Upper lobe of left lung (tissue), 6 donors: ENCODE measurements around the gene GABBR2. TPM values are rescaled to one million over a fixed set of nuclear protein-coding genes. Genes with fewer than 3 reads are reported as not detected.

Source experiments
- ATAC-seq, 2 donors: fragments of 200-7000 bp; cut with Tn5 transposase; one replicate each; pipeline ENCODE4 v1.9.1; 2022; ENCODE audit warnings: mild to moderate bottlenecking in 2 of 2, moderate library complexity in 2 of 2; ENCODE audit not compliant: low FRiP score in 2 of 2
- DNase-seq, 2 donors: peaks; one replicate each; pipeline ENCODE4 v3.0.0-alpha.2; 2019 to 2020
- H3K27ac ChIP-seq, 4 donors: fragments of 200-600 bp; sonication (generic); one replicate each; pipeline ENCODE4 v1.5.1; 2016 to 2019
- H3K27me3 ChIP-seq, 4 donors: fragments of 200-600 bp; sonication (generic); one replicate each; pipeline ENCODE4 v1.5.1; 2017 to 2019
- H3K36me3 ChIP-seq, 4 donors: fragments of 200-600 bp; sonication (generic); one replicate each; pipeline ENCODE4 v1.5.1; 2016 to 2019
- H3K4me1 ChIP-seq, 4 donors: fragments of 200-600 bp; sonication (generic); one replicate each; pipeline ENCODE4 v1.5.1; 2018 to 2019
- H3K4me3 ChIP-seq, 4 donors: fragments of 200-600 bp; sonication (generic); one replicate each; pipeline ENCODE4 v1.5.1; 2017 to 2019; ENCODE audit warnings: mild to moderate bottlenecking in 2 of 4, moderate library complexity in 1 of 4
- H3K9me3 ChIP-seq, 4 donors: fragments of 200-600 bp; sonication (generic); one replicate each; pipeline ENCODE4 v1.5.1; 2018 to 2019
- EP300 ChIP-seq, 4 donors: sonication (generic); formaldehyde crosslinking; IDR thresholded peaks; one replicate each; pipeline ENCODE4 v1.5.1; 2017; ENCODE audit warnings: antibody characterized with exemption in 4 of 4, control low read depth in 2 of 4
- POLR2A ChIP-seq, 4 donors: fragments of 450-650 bp; IDR thresholded peaks; one replicate each; pipeline ENCODE4 v1.5.1; 2016 to 2017; ENCODE audit warnings: antibody characterized with exemption in 4 of 4, mild to moderate bottlenecking in 2 of 4
- POLR2AphosphoS5 ChIP-seq, 2 donors: sonication (generic); formaldehyde crosslinking; IDR thresholded peaks; one replicate each; pipeline ENCODE4 v1.5.1; 2017; ENCODE audit warnings: antibody characterized with exemption in 2 of 2
- WGBS, 2 donors: methylation state at CpG; one replicate each; pipeline ENCODE4 v1.1.5; 2017 to 2018; 5-methylcytosine and 5-hydroxymethylcytosine counted together
- total RNA-seq, 6 donors: library from RNA; depleted of rRNA in 4 of 6; stranded (reverse); fragments of >200 nt in 4 of 6; gene quantifications; one replicate each; pipeline versions ENCODE4 v1.1.0 to v1.2.1, GENCODE V29; 2016 to 2021
- TF ChIP-seq, protein P1 (sequence below), 6 experiments: fragments of 450-650 bp in 4 of 6; fragments of 200-600 bp in 2 of 6; sonication (generic) in 2 of 6; IDR thresholded peaks; one replicate each; pipeline ENCODE4 v1.5.1; 2016 to 2019; ENCODE audit warnings: antibody characterized with exemption in 6 of 6
- donor health status: DM: no; HTN: no; CAD: no; lungs with moderate emphysema.
- donor health status: DM: no; HTN: yes; CAD: no; lungs with severe emphysema.

GABBR2 gene
- total RNA-seq, 6 donors from 2014 or later: 0.15 to 1.00 (median 0.81) TPM; not detected in 1

DNA sequence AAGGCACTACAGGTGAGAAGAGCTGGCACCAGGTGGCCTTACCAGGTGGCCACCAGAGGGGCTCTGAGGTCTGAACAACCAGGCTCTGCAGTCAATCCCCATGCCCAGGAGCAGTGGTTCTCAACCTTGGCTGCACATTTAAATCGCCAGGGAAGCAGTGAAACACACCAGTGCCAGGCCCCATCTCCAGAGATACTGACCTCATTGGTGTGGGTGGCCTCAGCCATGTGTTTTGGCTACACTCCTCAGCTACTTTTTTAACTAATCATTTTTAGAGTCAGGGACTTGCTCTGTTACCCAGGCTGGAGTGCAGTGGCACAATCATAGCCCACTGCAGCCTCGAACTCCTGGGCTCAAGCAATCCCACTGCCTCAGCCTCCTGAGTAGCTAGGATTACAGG is 56.0 kb downstream of the GABBR2 start:
- H3K4me1 ChIP-seq: no peaks in the 10 kb centered on the region
- no peak for DNase-seq
- H3K27ac ChIP-seq: no peak overlapping the region
- H3K36me3 ChIP-seq: no peaks in the 10 kb centered on the region
- WGBS, 2 donors: 75 to 94% methylated on average over 2 of the region's 2 CpGs
- no peak for TF ChIP-seq POLR2A (IDR thresholded peaks at IDR 0.05)
- TF ChIP-seq, protein P1, sequence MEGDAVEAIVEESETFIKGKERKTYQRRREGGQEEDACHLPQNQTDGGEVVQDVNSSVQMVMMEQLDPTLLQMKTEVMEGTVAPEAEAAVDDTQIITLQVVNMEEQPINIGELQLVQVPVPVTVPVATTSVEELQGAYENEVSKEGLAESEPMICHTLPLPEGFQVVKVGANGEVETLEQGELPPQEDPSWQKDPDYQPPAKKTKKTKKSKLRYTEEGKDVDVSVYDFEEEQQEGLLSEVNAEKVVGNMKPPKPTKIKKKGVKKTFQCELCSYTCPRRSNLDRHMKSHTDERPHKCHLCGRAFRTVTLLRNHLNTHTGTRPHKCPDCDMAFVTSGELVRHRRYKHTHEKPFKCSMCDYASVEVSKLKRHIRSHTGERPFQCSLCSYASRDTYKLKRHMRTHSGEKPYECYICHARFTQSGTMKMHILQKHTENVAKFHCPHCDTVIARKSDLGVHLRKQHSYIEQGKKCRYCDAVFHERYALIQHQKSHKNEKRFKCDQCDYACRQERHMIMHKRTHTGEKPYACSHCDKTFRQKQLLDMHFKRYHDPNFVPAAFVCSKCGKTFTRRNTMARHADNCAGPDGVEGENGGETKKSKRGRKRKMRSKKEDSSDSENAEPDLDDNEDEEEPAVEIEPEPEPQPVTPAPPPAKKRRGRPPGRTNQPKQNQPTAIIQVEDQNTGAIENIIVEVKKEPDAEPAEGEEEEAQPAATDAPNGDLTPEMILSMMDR (IDR thresholded peaks at IDR 0.05): no peak
- no peak for TF ChIP-seq POLR2AphosphoS5 (IDR thresholded peaks at IDR 0.05)
- TF ChIP-seq EP300 (IDR thresholded peaks at IDR 0.05): no peak
- no peak for ATAC-seq
- H3K27me3 ChIP-seq: no peaks in the 10 kb centered on the region
- no peak overlapping the region for H3K4me3 ChIP-seq
- H3K9me3 ChIP-seq: no peaks in the 10 kb centered on the region

GRCh38 chr9:98652302-98652701 is 56.4 kb downstream of the GABBR2 start:
- H3K27me3 ChIP-seq: no peaks in the 10 kb centered on the region
- ATAC-seq: no peak
- no peak for DNase-seq
- WGBS, 2 donors: 91 to 98% methylated on average over 3 of the region's 3 CpGs
- no peak overlapping the region for H3K4me3 ChIP-seq
- no peaks in the 10 kb centered on the region for H3K9me3 ChIP-seq
- no peak overlapping the region for H3K27ac ChIP-seq
- H3K4me1 ChIP-seq: no peaks in the 10 kb centered on the region
- no peaks in the 10 kb centered on the region for H3K36me3 ChIP-seq
- TF ChIP-seq EP300 (IDR thresholded peaks at IDR 0.05) (no peak), POLR2A (IDR thresholded peaks at IDR 0.05) (no peak), POLR2AphosphoS5 (IDR thresholded peaks at IDR 0.05) (no peak)
- TF ChIP-seq, protein P1 (IDR thresholded peaks at IDR 0.05): no peak

- no peaks in the 10 kb centered on the region for H3K9me3 ChIP-seq
- no peaks in the 10 kb centered on the region for H3K4me1 ChIP-seq
- TF ChIP-seq EP300 (IDR thresholded peaks at IDR 0.05) (no peak), POLR2A (IDR thresholded peaks at IDR 0.05) (no peak), POLR2AphosphoS5 (IDR thresholded peaks at IDR 0.05) (no peak)
- TF ChIP-seq, protein P1 (IDR thresholded peaks at IDR 0.05): no peak
- 83 to 90% methylated on average over 10 of the region's 10 CpGs for WGBS, 2 donors
- DNase-seq: no peak
- no peaks in the 10 kb centered on the region for H3K27me3 ChIP-seq
- no peaks in the 10 kb centered on the region for H3K36me3 ChIP-seq
- no peak for ATAC-seq
- no peak overlapping the region for H3K4me3 ChIP-seq
- H3K27ac ChIP-seq: no peak overlapping the region
Measured at GRCh38 chr9:98647236-98647635, 61.5 kb downstream of the GABBR2 start.

- Histone ChIP-seq H3K27ac (no peak overlapping the region), H3K36me3 (no peaks in the 10 kb centered on the region), H3K4me3 (no peak overlapping the region), H3K4me1 (no peaks in the 10 kb centered on the region), H3K27me3 (no peaks in the 10 kb centered on the region), H3K9me3 (no peaks in the 10 kb centered on the region)
- no peak for DNase-seq
- 95 to 100% methylated on average over 4 of the region's 4 CpGs for WGBS, 2 donors
- no peak for ATAC-seq
- TF ChIP-seq POLR2AphosphoS5 (IDR thresholded peaks at IDR 0.05): no peak
- TF ChIP-seq POLR2A (IDR thresholded peaks at IDR 0.05): no peak
- TF ChIP-seq EP300 (IDR thresholded peaks at IDR 0.05): no peak
- TF ChIP-seq, protein P1 (IDR thresholded peaks at IDR 0.05): no peak
Measured at GRCh38 chr9:98644011-98644410, 64.7 kb downstream of the GABBR2 start.

DNA sequence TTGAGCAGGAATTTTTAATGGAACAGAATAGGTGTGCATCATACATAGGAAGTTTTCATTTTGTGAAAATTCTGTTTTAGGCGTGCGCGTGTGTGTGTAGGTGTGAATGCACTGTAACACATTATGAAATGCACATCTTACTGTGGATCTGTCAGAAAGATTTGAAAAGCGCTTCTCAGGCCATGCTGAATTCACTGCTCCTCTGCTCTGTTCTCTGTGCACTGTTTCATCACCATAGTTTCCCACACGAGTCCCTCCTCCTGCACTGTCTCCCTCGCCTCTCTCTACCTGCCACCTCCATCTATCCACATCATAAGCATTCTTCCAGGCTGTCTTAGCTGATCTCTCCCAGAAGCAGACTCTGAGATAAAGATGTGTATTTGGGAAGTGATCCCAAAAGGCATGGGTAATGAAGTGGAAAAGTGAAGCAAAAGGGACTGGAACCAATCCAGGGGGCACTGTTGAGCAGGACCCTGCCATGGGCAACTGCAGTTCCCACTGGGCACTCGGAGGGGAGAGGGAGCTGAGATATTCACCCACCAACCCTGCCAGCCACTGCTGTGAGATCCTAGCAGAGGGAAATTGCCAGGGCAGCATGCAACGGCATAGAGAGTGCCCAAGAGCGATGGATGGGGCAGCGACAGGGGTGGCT is 65.9 kb downstream of the GABBR2 start:
- DNase-seq (no peak), ATAC-seq (no peak)
- H3K36me3 ChIP-seq: no peaks in the 10 kb centered on the region
- no peak overlapping the region for H3K27ac ChIP-seq
- H3K4me1 ChIP-seq: no peaks in the 10 kb centered on the region
- no peaks in the 10 kb centered on the region for H3K9me3 ChIP-seq
- 74 to 83% methylated on average over 10 of the region's 10 CpGs for WGBS, 2 donors
- no peaks in the 10 kb centered on the region for H3K27me3 ChIP-seq
- H3K4me3 ChIP-seq: no peak overlapping the region
- TF ChIP-seq, protein P1 (IDR thresholded peaks at IDR 0.05): no peak
- TF ChIP-seq POLR2AphosphoS5 (IDR thresholded peaks at IDR 0.05) (no peak), EP300 (IDR thresholded peaks at IDR 0.05) (no peak), POLR2A (IDR thresholded peaks at IDR 0.05) (no peak)
